Right lobe of liver (tissue), 6 donors: Measurements from ENCODE around the gene JUND. TPM values are rescaled to one million over a fixed set of nuclear protein-coding genes. Genes with fewer than 3 reads are reported as not detected.

Source experiments
- ATAC-seq, 4 donors: fragments of 200-7000 bp; cut with Tn5 transposase; one replicate each; pipeline ENCODE4 v1.9.1; 2020; ENCODE audit warnings: mild to moderate bottlenecking in 4 of 4, moderate library complexity in 4 of 4
- DNase-seq, 3 donors: peaks; one replicate each; pipeline ENCODE4 v3.0.0-alpha.2; 2020
- H3K27ac ChIP-seq, 3 donors: fragments of 200-600 bp; one replicate each; pipeline ENCODE4 v1.8.0; 2022
- H3K27me3 ChIP-seq, 2 donors: fragments of 200-600 bp; one replicate each; pipeline ENCODE4 v1.8.0; 2022
- H3K36me3 ChIP-seq, 4 donors: fragments of 200-600 bp; sonication (generic) in 1 of 4; one replicate each; pipeline versions ENCODE4 v1.5.1 to v1.8.0; 2017 to 2022; ENCODE audit warnings: control low read depth in 1 of 4
- H3K4me1 ChIP-seq, 4 donors: fragments of 200-600 bp; sonication (generic) in 1 of 4; one replicate each; pipeline versions ENCODE4 v1.5.1 to v1.8.0; 2017 to 2022; ENCODE audit warnings: control low read depth in 1 of 4
- H3K4me3 ChIP-seq, 3 donors: fragments of 200-600 bp; one replicate each; pipeline ENCODE4 v1.8.0; 2022
- H3K9me3 ChIP-seq, 4 donors: fragments of 200-600 bp; sonication (generic) in 1 of 4; one replicate each; pipeline versions ENCODE4 v1.5.1 to v1.8.0; 2017 to 2022; ENCODE audit warnings: control low read depth in 1 of 4
- POLR2A ChIP-seq: fragments of 450-650 bp; IDR thresholded peaks from one replicate; pipeline ENCODE4 v1.6.1; 2017; ENCODE audit warnings: antibody characterized with exemption, mild to moderate bottlenecking
- WGBS: methylation state at CpG from one replicate; pipeline ENCODE4 v1.1.6; 2018; ENCODE audit warnings: low coverage, low lambda C conversion rate; ENCODE audit not compliant: insufficient coverage; ENCODE audit errors: missing lambda C conversion rate; 5-methylcytosine and 5-hydroxymethylcytosine counted together
- intact Hi-C, 2 donors: fragments of 100-400 bp; cut with DNase I; formaldehyde crosslinking; loops; one replicate each; pipeline versions ENCODE4 v1.11.2 to v1.14.1; 2022
- total RNA-seq, 6 experiments: library from RNA; depleted of rRNA in 2 of 6; stranded (reverse); fragments of >200 nt in 2 of 6; fragmentation: NEBNext Ultra II Directional in 3 of 6; extraction: Animal tissue kit (Norgen Biotek cat#: 25700) in 3 of 6; gene quantifications; one replicate each; pipeline versions ENCODE4 v1.1.0 to v1.2.4, GENCODE V29; 2016 to 2023
- TF ChIP-seq, protein P1 (sequence below), 4 donors: fragments of 200-600 bp in 3 of 4; fragments of 450-650 bp in 1 of 4; IDR thresholded peaks; one replicate each; pipeline versions ENCODE4 v1.5.1 to v1.8.0; 2016 to 2022; ENCODE audit warnings: antibody characterized with exemption in 4 of 4, mild to moderate bottlenecking in 2 of 4
- donor health status: DM: no; HTN: yes; CAD: no.
- donor health status: DM: no; HTN: no; CAD: no.
- donor health status: DM: no; HTN: no; CAD: no.
- donor health status: DM: no; HTN: yes; CAD: no.
- donor health status: DM: no; HTN: yes; CAD: no.

JUND gene
- total RNA-seq, 6 experiments from 2014 or later: 29.3 to 188 (median 134) TPM

GRCh38 chr19:18264971-18265540, 16.4 kb downstream of the JUND start:
- no peaks in the 10 kb centered on the region for H3K9me3 ChIP-seq
- H3K27me3 ChIP-seq: no peaks in the 10 kb centered on the region
- H3K36me3 ChIP-seq: peaks cover 0 to 12% (median 0%) of the 10 kb centered on the region in 4 donors
- no peak for DNase-seq
- no peak overlapping the region for H3K27ac ChIP-seq
- no peak for TF ChIP-seq POLR2A
- TF ChIP-seq, protein P1, sequence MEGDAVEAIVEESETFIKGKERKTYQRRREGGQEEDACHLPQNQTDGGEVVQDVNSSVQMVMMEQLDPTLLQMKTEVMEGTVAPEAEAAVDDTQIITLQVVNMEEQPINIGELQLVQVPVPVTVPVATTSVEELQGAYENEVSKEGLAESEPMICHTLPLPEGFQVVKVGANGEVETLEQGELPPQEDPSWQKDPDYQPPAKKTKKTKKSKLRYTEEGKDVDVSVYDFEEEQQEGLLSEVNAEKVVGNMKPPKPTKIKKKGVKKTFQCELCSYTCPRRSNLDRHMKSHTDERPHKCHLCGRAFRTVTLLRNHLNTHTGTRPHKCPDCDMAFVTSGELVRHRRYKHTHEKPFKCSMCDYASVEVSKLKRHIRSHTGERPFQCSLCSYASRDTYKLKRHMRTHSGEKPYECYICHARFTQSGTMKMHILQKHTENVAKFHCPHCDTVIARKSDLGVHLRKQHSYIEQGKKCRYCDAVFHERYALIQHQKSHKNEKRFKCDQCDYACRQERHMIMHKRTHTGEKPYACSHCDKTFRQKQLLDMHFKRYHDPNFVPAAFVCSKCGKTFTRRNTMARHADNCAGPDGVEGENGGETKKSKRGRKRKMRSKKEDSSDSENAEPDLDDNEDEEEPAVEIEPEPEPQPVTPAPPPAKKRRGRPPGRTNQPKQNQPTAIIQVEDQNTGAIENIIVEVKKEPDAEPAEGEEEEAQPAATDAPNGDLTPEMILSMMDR (IDR thresholded peaks at IDR 0.05): no peak
- intact Hi-C loops: no loop called here
- H3K4me1 ChIP-seq: no peaks in the 10 kb centered on the region
- WGBS: 90% methylated on average over 2 of the region's 23 CpGs
- no peak for ATAC-seq
- no peak overlapping the region for H3K4me3 ChIP-seq

- H3K27me3 ChIP-seq: no peaks in the 10 kb centered on the region
- no peaks in the 10 kb centered on the region for H3K4me1 ChIP-seq
- peaks cover 0 to 12% (median 0%) of the 10 kb centered on the region in 4 donors for H3K36me3 ChIP-seq
- DNase-seq: no peak
- H3K27ac ChIP-seq: no peak overlapping the region
- H3K4me3 ChIP-seq: no peak overlapping the region
- no peaks in the 10 kb centered on the region for H3K9me3 ChIP-seq
- WGBS: no CpG with 5 or more reads among the region's 23 CpGs
- ATAC-seq: no peak
- no peak for TF ChIP-seq POLR2A
- TF ChIP-seq, protein P1 (IDR thresholded peaks at IDR 0.05): no peak
- intact Hi-C loops: no loop called here
Measured at GRCh38 chr19:18264137-18264854, 17.1 kb downstream of the JUND start.

- ATAC-seq: no peak
- TF ChIP-seq, protein P1 (IDR thresholded peaks at IDR 0.05): no peak
- TF ChIP-seq POLR2A: no peak
- DNase-seq: no peak
- H3K4me1 ChIP-seq: no peaks in the 10 kb centered on the region
- no peaks in the 10 kb centered on the region for H3K9me3 ChIP-seq
- intact Hi-C loops: no loop called here
- peaks cover 0 to 12% (median 0%) of the 10 kb centered on the region in 4 donors for H3K36me3 ChIP-seq
- H3K27me3 ChIP-seq: no peaks in the 10 kb centered on the region
- no peak overlapping the region for H3K27ac ChIP-seq
- WGBS: 100% methylated on average over 3 of the region's 16 CpGs
- no peak overlapping the region for H3K4me3 ChIP-seq
Measured at GRCh38 chr19:18263324-18264136, 17.9 kb downstream of the JUND start.

DNA sequence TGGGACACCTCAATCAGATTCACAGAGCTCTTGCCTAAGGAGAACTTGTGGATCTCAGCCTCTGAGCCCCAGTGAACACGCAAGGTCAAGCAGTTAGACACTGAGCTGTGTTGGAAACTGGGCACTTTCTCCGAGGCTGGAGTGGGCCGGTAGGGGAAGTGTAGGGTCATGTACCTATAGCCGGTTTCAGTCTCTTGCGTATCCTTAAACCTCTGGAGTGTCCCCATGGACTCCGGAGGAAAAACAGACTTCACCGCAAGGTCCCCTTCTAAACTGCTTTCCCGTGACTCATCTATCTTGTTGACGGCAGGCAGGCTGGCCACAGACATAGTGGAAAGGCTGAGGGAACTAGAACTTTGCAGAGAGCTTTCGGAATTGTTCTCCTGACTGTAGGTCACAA, 18.5 kb downstream of the JUND start:
- H3K4me1 ChIP-seq: no peaks in the 10 kb centered on the region
- H3K36me3 ChIP-seq: peaks cover 0 to 12% (median 0%) of the 10 kb centered on the region in 4 donors
- ATAC-seq (no peak), DNase-seq (no peak)
- no peaks in the 10 kb centered on the region for H3K27me3 ChIP-seq
- H3K9me3 ChIP-seq: no peaks in the 10 kb centered on the region
- 70% methylated on average over 2 of the region's 10 CpGs for WGBS
- intact Hi-C loops: no loop called here
- H3K27ac ChIP-seq: no peak overlapping the region
- TF ChIP-seq, protein P1 (IDR thresholded peaks at IDR 0.05): no peak
- TF ChIP-seq POLR2A: no peak
- no peak overlapping the region for H3K4me3 ChIP-seq
